HepG2 (cell line): ENCODE data around the gene CCS. TPM values are rescaled to one million over a fixed set of nuclear protein-coding genes. Genes with fewer than 3 reads are reported as not detected.

Experiments used
- ATAC-seq: fragments of 200-7000 bp; cut with Tn5 transposase; 3 replicates; pipeline ENCODE4 v1.9.1; 2020; ENCODE audit warnings: mild to moderate bottlenecking, moderate library complexity
- BruUV-seq: library from RNA; stranded (reverse); fragments of 400-500 nt; replicated peaks from 2 replicates; lab custom pipeline; 2021; lab: Mats Ljungman, UMichigan
- CTCF ChIA-PET: fragments of 300-600 bp; formaldehyde crosslinking; extraction: SDS; loops from one replicate; lab custom pipeline; 2021; ENCODE audit warnings: low total read pairs, inconsistent platforms, low intra/inter-chr PET ratio; lab: Yijun Ruan, JAX
- POLR2A ChIA-PET: fragments of 350-600 bp; sonication (Branson Sonifier 250); formaldehyde crosslinking; loops from one replicate; lab custom pipeline; 2020; ENCODE audit warnings: antibody characterized with exemption, inconsistent platforms; lab: Yijun Ruan, JAX
- DNase-seq: peaks from one replicate; pipeline ENCODE4 v3.0.0-alpha.2; 2015; ENCODE audit warnings: low spot score
- FAIRE-seq: peaks from 3 replicates; lab custom pipeline; 2011; peaks lifted over from hg19 to GRCh38; lab: Jason Lieb, UNC
- H2AFZ ChIP-seq: one replicate; pipeline ENCODE4 v1.6.1; 2011; ENCODE audit warnings: low read length, inconsistent platforms
- H3K27ac ChIP-seq: fragments of 300-600 bp; 3 replicates; pipeline ENCODE4 v1.8.0; 2011; ENCODE audit warnings: mixed run types, mild to moderate bottlenecking, mixed read lengths, low read length, inconsistent platforms; ENCODE audit not compliant: insufficient read depth; ENCODE audit errors: extremely low read length
- H3K27me3 ChIP-seq, 2 experiments: fragments of 200-600 bp in 1 of 2; 2 replicates in 1 of 2; 3 replicates in 1 of 2; pipeline versions ENCODE4 v1.6.0 to v1.8.0; 2011; ENCODE audit warnings: low read length in 2 of 2, mild to moderate bottlenecking in 2 of 2, moderate library complexity in 2 of 2, inconsistent platforms in 1 of 2; ENCODE audit not compliant: insufficient read depth in 2 of 2, control insufficient read depth in 1 of 2
- H3K36me3 ChIP-seq, 2 experiments: fragments of 200-600 bp in 1 of 2; replicated peaks in 1 of 2; 2 replicates in 1 of 2; 3 replicates in 1 of 2; pipeline versions ENCODE4 v1.5.1 to v1.8.0; 2011; ENCODE audit warnings: low read length in 2 of 2, inconsistent platforms in 1 of 2; ENCODE audit not compliant: insufficient read depth in 2 of 2, control insufficient read depth in 1 of 2
- H3K4me1 ChIP-seq: 2 replicates; pipeline ENCODE4 v1.5.1; 2012; ENCODE audit warnings: low read length, inconsistent platforms; ENCODE audit not compliant: insufficient read depth
- H3K4me2 ChIP-seq: 2 replicates; pipeline ENCODE4 v1.6.0; 2011; ENCODE audit warnings: low read depth, low read length, inconsistent platforms
- H3K4me3 ChIP-seq, 3 experiments: fragments of 200-600 bp in 1 of 3; sonication (generic), shearing (Covaris generic) in 1 of 3; replicated peaks in 1 of 3; 2 replicates each; pipeline ENCODE4 v1.5.1; 2011 to 2016; ENCODE audit warnings: low read length in 3 of 3, inconsistent platforms in 2 of 3, low read depth in 2 of 3, mild to moderate bottlenecking in 2 of 3, control low read depth in 1 of 3, mixed read lengths in 1 of 3; ENCODE audit not compliant: insufficient read depth in 1 of 3
- H3K79me2 ChIP-seq: one replicate; pipeline ENCODE4 v1.6.1; 2011; ENCODE audit warnings: low read length, inconsistent platforms; ENCODE audit not compliant: insufficient read depth
- H3K9ac ChIP-seq: 2 replicates; pipeline ENCODE4 v1.6.0; 2011; ENCODE audit warnings: mild to moderate bottlenecking, low read depth, low read length, inconsistent platforms; ENCODE audit not compliant: insufficient read depth
- H3K9me3 ChIP-seq: 2 replicates; pipeline ENCODE4 v1.5.1; 2012; ENCODE audit warnings: mild to moderate bottlenecking, low read length
- H4K20me1 ChIP-seq: 2 replicates; pipeline ENCODE4 v1.6.0; 2011; ENCODE audit warnings: inconsistent platforms, mild to moderate bottlenecking, low read length, moderate library complexity; ENCODE audit not compliant: insufficient read depth
- ARID4A ChIP-seq: sonication (generic); formaldehyde crosslinking; IDR thresholded peaks from 2 replicates; pipeline ENCODE4 v1.5.0; 2020; ENCODE audit warnings: mild to moderate bottlenecking, missing genetic modification reagents, borderline replicate concordance
- CEBPB ChIP-seq: IDR thresholded peaks from 2 replicates; pipeline ENCODE4 v1.6.1; 2011; ENCODE audit warnings: low read depth, low read length, improper control_type of control experiment, borderline replicate concordance
- IKZF1 ChIP-seq: fragments of 450-650 bp; IDR thresholded peaks from 2 replicates; pipeline ENCODE4 v1.7.1; 2016
- MTF1 ChIP-seq: sonication (generic); formaldehyde crosslinking; IDR thresholded peaks from 2 replicates; pipeline ENCODE4 v1.5.0; 2020; ENCODE audit warnings: missing genetic modification reagents
- PBX3 ChIP-seq: sonication (generic); formaldehyde crosslinking; IDR thresholded peaks from 2 replicates; pipeline ENCODE4 v1.8.1; 2023; ENCODE audit warnings: missing genetic modification reagents, inconsistent platforms, borderline replicate concordance
- SRSF4 ChIP-seq: fragments of 200-400 bp; formaldehyde crosslinking; IDR thresholded peaks from one replicate; pipeline ENCODE4 v1.6.1; 2018; ENCODE audit warnings: mild to moderate bottlenecking, low read depth, low read length, moderate library complexity; ENCODE audit not compliant: poor library complexity, severe bottlenecking
- ZBTB20 ChIP-seq: sonication (generic); formaldehyde crosslinking; IDR thresholded peaks from 2 replicates; pipeline ENCODE4 v1.8.1; 2023; ENCODE audit warnings: missing genetic modification reagents, low read depth, mild to moderate bottlenecking, borderline replicate concordance
- ZFP37 ChIP-seq: sonication (generic); formaldehyde crosslinking; IDR thresholded peaks from 2 replicates; pipeline ENCODE4 v1.4.0; 2020; ENCODE audit warnings: missing genetic modification reagents, borderline replicate concordance
- ZFX ChIP-seq: sonication (generic); formaldehyde crosslinking; IDR thresholded peaks from 2 replicates; pipeline ENCODE4 v1.4.0; 2020; ENCODE audit warnings: mild to moderate bottlenecking, low read depth, missing genetic modification reagents, moderate library complexity
- ZHX2 ChIP-seq, 2 experiments: sonication (generic) in 1 of 2; formaldehyde crosslinking in 1 of 2; IDR thresholded peaks; 2 replicates each; pipeline versions ENCODE4 v1.6.1 to v1.9.0; 2014 to 2022; ENCODE audit warnings: antibody characterized with exemption in 1 of 2, borderline replicate concordance in 1 of 2, inconsistent platforms in 1 of 2, low read depth in 1 of 2, missing genetic modification reagents in 1 of 2
- ZNF160 ChIP-seq: sonication (generic); formaldehyde crosslinking; IDR thresholded peaks from 2 replicates; pipeline ENCODE4 v1.8.0; 2022; ENCODE audit warnings: mild to moderate bottlenecking, inconsistent platforms, missing genetic modification reagents
- ZNF33B ChIP-seq: sonication (generic); formaldehyde crosslinking; IDR thresholded peaks from 2 replicates; pipeline ENCODE4 v1.5.1; 2020; ENCODE audit warnings: mild to moderate bottlenecking, missing genetic modification reagents
- ZNF460 ChIP-seq: sonication (generic); formaldehyde crosslinking; IDR thresholded peaks from 2 replicates; pipeline ENCODE4 v1.5.1; 2020; ENCODE audit warnings: missing genetic modification reagents, mild to moderate bottlenecking, borderline replicate concordance
- WGBS: methylation state at CpG from one replicate; pipeline ENCODE4 v1.1.6; 2017; ENCODE audit warnings: low lambda C conversion rate; 5-methylcytosine and 5-hydroxymethylcytosine counted together
- in situ Hi-C: cut with HindIII; loops from 2 replicates; pipeline ENCODE4 v1.10.0; 2017; ENCODE audit warnings: low pct_unique_long_range_greater_than_20kb; ENCODE audit not compliant: extremely low pct_ligation_motif_present
- intact Hi-C: fragments of 100-400 bp; cut with micrococcal nuclease; formaldehyde crosslinking; loops from one replicate; pipeline ENCODE4 v1.10.0; 2022; ENCODE audit not compliant: unreplicated experiment
- polyA plus RNA-seq, 8 experiments: library from polyadenylated mRNA; depleted of rRNA in 3 of 8; stranded (reverse) in 7 of 8; unstranded in 1 of 8; fragments of >200 nt; fragmentation: Illumina TruSeq in 4 of 8; extraction: Trizol in 4 of 8; gene quantifications; 2 replicates each; pipeline versions ENCODE4 v1.2.1 to v1.2.3, GENCODE V29; 2011 to 2016; ENCODE audit warnings: low read depth in 4 of 8, missing spikeins in 1 of 8, mixed read lengths in 1 of 8; ENCODE audit not compliant: insufficient read depth in 1 of 8
- total RNA-seq, 5 experiments: library from RNA; depleted of rRNA; stranded (reverse); fragments of >200 nt; fragmentation: Illumina TruSeq; extraction: Trizol; gene quantifications; 2 replicates each; pipeline ENCODE4 v1.2.3, GENCODE V29; 2016; ENCODE audit warnings: low read depth in 1 of 5

The CCS gene
- total and polyA plus RNA-seq, 2 of the 13 experiments (the other 11 are each of a cell fraction or from before 2014, with no cell fraction given): 25.4 to 44.6 TPM

DNA sequence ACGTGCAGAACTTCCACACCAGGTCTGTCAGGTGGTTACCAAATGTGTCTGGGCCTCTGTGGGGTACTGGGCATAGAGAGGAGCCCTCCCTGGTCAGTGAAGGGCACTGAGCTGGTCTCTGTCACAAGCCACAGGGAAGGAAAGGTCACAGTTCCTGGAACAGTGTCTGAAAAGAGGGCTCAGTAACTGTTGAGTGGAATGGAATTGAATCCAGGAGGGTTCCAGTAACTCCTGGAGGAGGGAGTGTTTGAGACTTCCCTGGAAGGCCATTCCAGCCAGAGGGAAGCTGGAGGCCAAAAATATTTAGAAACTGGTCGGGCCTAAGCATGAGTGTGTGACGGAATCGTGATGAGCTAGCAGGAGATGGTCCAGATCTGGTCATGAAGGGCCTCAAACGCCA is 38.4 kb upstream of the CCS start:
- Histone ChIP-seq H3K9ac (no peak overlapping the region), H3K27ac (no peak overlapping the region), H3K9me3 (no peaks in the 10 kb centered on the region), H3K79me2 (no peaks in the 10 kb centered on the region), H3K4me2 (no peak overlapping the region), H4K20me1 (no peaks in the 10 kb centered on the region), H3K36me3 (no peaks in the 10 kb centered on the region), H3K27me3 (peaks cover 4 to 40% of the 10 kb centered on the region in 2 experiments), H2AFZ (no peak overlapping the region), H3K4me3 (no peak overlapping the region), H3K4me1 (peaks cover 8% of the 10 kb centered on the region)
- CTCF ChIA-PET: no interaction called here
- BruUV-seq: no TSS peak
- in situ Hi-C loops (loop anchor here (25.0 kb wide), 1 partner anchor 283 kb away; the partner anchor contains the start of gene RCE1), intact Hi-C loops (no loop called here)
- POLR2A ChIA-PET: no interaction called here
- 31% methylated on average over 5 of the region's 5 CpGs for WGBS
- DNase-seq (no peak), ATAC-seq (no peak), FAIRE-seq (no peak)
- no peak for TF ChIP-seq CEBPB
- TF ChIP-seq ZHX2 (IDR thresholded peaks at IDR 0.05; ENCODE audit: low read depth): no peak
- no peak for TF ChIP-seq ZHX2 (CRISPR knock-in tag; IDR thresholded peaks at IDR 0.05; ENCODE audit: borderline replicate concordance)
- no peak for TF ChIP-seq ZFX (CRISPR knock-in tag)
- TF ChIP-seq PBX3 (CRISPR knock-in tag): no peak
- TF ChIP-seq ZNF160 (CRISPR knock-in tag): no peak
- no peak for TF ChIP-seq ZNF460
- no peak for TF ChIP-seq ZBTB20
- TF ChIP-seq MTF1 (CRISPR knock-in tag): no peak
- no peak for TF ChIP-seq SRSF4
- no peak for TF ChIP-seq IKZF1
- TF ChIP-seq ARID4A (CRISPR knock-in tag): no peak
- TF ChIP-seq ZNF33B (CRISPR knock-in tag): no peak
- no peak for TF ChIP-seq ZFP37 (CRISPR knock-in tag)
